Endothelial cell of umbilical vein (primary cell): ENCODE data around the gene TAMALIN. TPM values are rescaled to one million over a fixed set of nuclear protein-coding genes. Genes with fewer than 3 reads are reported as not detected.

Experiments used
- BruUV-seq: library from RNA; stranded (reverse); fragments of 400-500 nt; replicated peaks from 2 replicates; lab custom pipeline; 2021; lab: Mats Ljungman, UMichigan
- CTCF ChIA-PET: fragments of 300-600, 350-600 bp; sonication (Branson Sonifier 250); formaldehyde crosslinking; loops from one replicate; lab custom pipeline; 2021; ENCODE audit warnings: antibody characterized with exemption, inconsistent platforms; lab: Charles Lee
- POLR2A ChIA-PET: fragments of 300-600, 350-600 bp; sonication (Branson Sonifier 250); formaldehyde crosslinking; loops from one replicate; lab custom pipeline; 2021; ENCODE audit warnings: antibody characterized with exemption, inconsistent platforms; lab: Charles Lee
- DNase-seq: peaks from one replicate; pipeline ENCODE4 v3.0.0-alpha.2; 2011; ENCODE audit warnings: low read depth, low spot score
- FAIRE-seq: peaks from 2 replicates; lab custom pipeline; 2011; peaks lifted over from hg19 to GRCh38; lab: Jason Lieb, UNC
- H2AFZ ChIP-seq: 2 replicates; pipeline ENCODE4 v1.6.0; 2012; ENCODE audit warnings: low read depth, low read length, control low read depth, inconsistent platforms
- H3K27ac ChIP-seq: 2 replicates; pipeline ENCODE4 v1.5.1; 2011; ENCODE audit warnings: low read depth, mild to moderate bottlenecking, control low read depth, low read length, moderate library complexity; ENCODE audit not compliant: insufficient read depth
- H3K27me3 ChIP-seq, 2 experiments: 2 replicates each; pipeline versions ENCODE4 v1.6.0 to v1.6.1; 2011; ENCODE audit warnings: low read length in 2 of 2, mixed read lengths in 1 of 2; ENCODE audit not compliant: control insufficient read depth in 2 of 2, insufficient read depth in 2 of 2
- H3K36me3 ChIP-seq, 2 experiments: 2 replicates in 1 of 2; 3 replicates in 1 of 2; pipeline ENCODE4 v1.5.1; 2011; ENCODE audit warnings: low read length in 2 of 2, mild to moderate bottlenecking in 1 of 2, moderate library complexity in 1 of 2; ENCODE audit not compliant: control insufficient read depth in 2 of 2, insufficient read depth in 2 of 2; ENCODE audit errors: extremely low read depth in 1 of 2
- H3K4me1 ChIP-seq: 3 replicates; pipeline ENCODE4 v1.5.1; 2011; ENCODE audit warnings: mild to moderate bottlenecking, low read length; ENCODE audit not compliant: control insufficient read depth, insufficient read depth; ENCODE audit errors: extremely low read depth
- H3K4me2 ChIP-seq: 2 replicates; pipeline ENCODE4 v1.6.1; 2011; ENCODE audit warnings: low read length, control low read depth, mixed read lengths; ENCODE audit not compliant: insufficient read depth
- H3K4me3 ChIP-seq, 3 experiments: fragments of 200-600 bp in 1 of 3; sonication (generic), shearing (Covaris generic) in 1 of 3; replicated peaks in 1 of 3; 2 replicates each; pipeline ENCODE4 v1.5.1; 2011 to 2016; ENCODE audit warnings: control low read depth in 3 of 3, low read length in 3 of 3, mild to moderate bottlenecking in 2 of 3, inconsistent platforms in 1 of 3, low read depth in 1 of 3, moderate library complexity in 1 of 3; ENCODE audit not compliant: insufficient read depth in 1 of 3
- H3K79me2 ChIP-seq: 2 replicates; pipeline ENCODE4 v1.6.0; 2012; ENCODE audit warnings: low read length, inconsistent platforms; ENCODE audit not compliant: control insufficient read depth, insufficient read depth
- H3K9ac ChIP-seq: replicated peaks from 2 replicates; pipeline ENCODE3; 2011; ENCODE audit warnings: low read length, control low read depth; ENCODE audit not compliant: insufficient read depth; ENCODE audit errors: extremely low read depth
- H3K9me1 ChIP-seq: replicated peaks from 3 replicates; pipeline ENCODE4 v1.6.0; 2011; ENCODE audit warnings: mild to moderate bottlenecking, low read length; ENCODE audit not compliant: control insufficient read depth, insufficient read depth; ENCODE audit errors: extremely low read depth
- H3K9me3 ChIP-seq: replicated peaks from 2 replicates; pipeline ENCODE4 v1.5.1; 2012; ENCODE audit warnings: low read length, inconsistent platforms; ENCODE audit not compliant: control insufficient read depth, insufficient read depth
- H4K20me1 ChIP-seq: replicated peaks from 2 replicates; pipeline ENCODE3; 2011; ENCODE audit warnings: mild to moderate bottlenecking, low read length; ENCODE audit not compliant: control insufficient read depth, insufficient read depth; ENCODE audit errors: extremely low read depth
- EZH2 ChIP-seq: IDR thresholded peaks from 2 replicates; pipeline ENCODE4 v1.6.1; 2012; ENCODE audit warnings: borderline replicate concordance, low read depth, mild to moderate bottlenecking, moderate library complexity, low read length, inconsistent platforms; ENCODE audit not compliant: severe bottlenecking
- FOS ChIP-seq: IDR thresholded peaks from 2 replicates; pipeline ENCODE4 v1.6.1; 2011; ENCODE audit warnings: mild to moderate bottlenecking, low read length, moderate library complexity, borderline replicate concordance; ENCODE audit not compliant: insufficient read depth
- GATA2 ChIP-seq: IDR thresholded peaks from 2 replicates; pipeline ENCODE4 v1.7.0; 2011; ENCODE audit warnings: low read depth, mild to moderate bottlenecking, moderate library complexity, mixed read lengths, low read length; ENCODE audit not compliant: insufficient read length, insufficient read depth
- JUN ChIP-seq: IDR thresholded peaks from 2 replicates; pipeline ENCODE4 v1.6.1; 2011; ENCODE audit warnings: borderline replicate concordance, low read depth; ENCODE audit not compliant: insufficient read length, insufficient read depth
- MYC ChIP-seq: IDR thresholded peaks from one replicate; pipeline ENCODE4 v1.6.1; 2011; ENCODE audit warnings: mild to moderate bottlenecking, low read depth, low read length
- POLR2A ChIP-seq: IDR thresholded peaks from 2 replicates; pipeline ENCODE4 v1.6.1; 2012; ENCODE audit warnings: low read depth, mild to moderate bottlenecking, control low read depth, low read length
- POLR2AphosphoS5 ChIP-seq: IDR thresholded peaks from 2 replicates; pipeline ENCODE4 v1.6.1; 2012; ENCODE audit warnings: low read depth, mild to moderate bottlenecking, control low read depth, low read length, moderate library complexity; ENCODE audit not compliant: insufficient read depth
- dilution Hi-C: fragments of 300-500 bp; cut with MboI; formaldehyde crosslinking; loops from one replicate; pipeline ENCODE4 v1.15.0; 2019; ENCODE audit warnings: low sequenced_read_pairs; ENCODE audit not compliant: extremely low pct_ligation_motif_present
- intact Hi-C: fragments of 100-400 bp; cut with micrococcal nuclease; formaldehyde crosslinking; loops from one replicate; pipeline ENCODE4 v1.10.0; 2022
- polyA plus RNA-seq, 4 experiments: library from polyadenylated mRNA; depleted of rRNA in 3 of 4; stranded (reverse) in 3 of 4; unstranded in 1 of 4; fragments of >200 nt; gene quantifications; 2 replicates each; pipeline versions ENCODE4 v1.2.1 to v1.2.3, GENCODE V29; 2011 to 2012; ENCODE audit warnings: missing spikeins in 1 of 4
- total RNA-seq: library from RNA; stranded (reverse); gene quantifications from 2 replicates; pipeline ENCODE4 v1.2.3, GENCODE V29; 2021
- TF ChIP-seq, protein P1 (sequence below): IDR thresholded peaks from 2 replicates; pipeline ENCODE4 v1.6.1; 2011; ENCODE audit not compliant: insufficient read depth, insufficient read length
- TF ChIP-seq, protein P2 (sequence below), 2 donors: IDR thresholded peaks; 1 replicate in 1 of 2; 2 replicates in 1 of 2; pipeline ENCODE4 v1.5.1; 2011; ENCODE audit warnings: low read length in 2 of 2, mild to moderate bottlenecking in 2 of 2, moderate library complexity in 2 of 2, control low read depth in 1 of 2, inconsistent platforms in 1 of 2, low read depth in 1 of 2; ENCODE audit not compliant: insufficient read depth in 1 of 2; ENCODE audit errors: extremely low read depth in 1 of 2

The TAMALIN gene
- total and polyA plus RNA-seq, 2 donors (not counting 3 experiments of a cell fraction or from before 2014, with no cell fraction given) = 53.3 to 87.5 TPM

DNA sequence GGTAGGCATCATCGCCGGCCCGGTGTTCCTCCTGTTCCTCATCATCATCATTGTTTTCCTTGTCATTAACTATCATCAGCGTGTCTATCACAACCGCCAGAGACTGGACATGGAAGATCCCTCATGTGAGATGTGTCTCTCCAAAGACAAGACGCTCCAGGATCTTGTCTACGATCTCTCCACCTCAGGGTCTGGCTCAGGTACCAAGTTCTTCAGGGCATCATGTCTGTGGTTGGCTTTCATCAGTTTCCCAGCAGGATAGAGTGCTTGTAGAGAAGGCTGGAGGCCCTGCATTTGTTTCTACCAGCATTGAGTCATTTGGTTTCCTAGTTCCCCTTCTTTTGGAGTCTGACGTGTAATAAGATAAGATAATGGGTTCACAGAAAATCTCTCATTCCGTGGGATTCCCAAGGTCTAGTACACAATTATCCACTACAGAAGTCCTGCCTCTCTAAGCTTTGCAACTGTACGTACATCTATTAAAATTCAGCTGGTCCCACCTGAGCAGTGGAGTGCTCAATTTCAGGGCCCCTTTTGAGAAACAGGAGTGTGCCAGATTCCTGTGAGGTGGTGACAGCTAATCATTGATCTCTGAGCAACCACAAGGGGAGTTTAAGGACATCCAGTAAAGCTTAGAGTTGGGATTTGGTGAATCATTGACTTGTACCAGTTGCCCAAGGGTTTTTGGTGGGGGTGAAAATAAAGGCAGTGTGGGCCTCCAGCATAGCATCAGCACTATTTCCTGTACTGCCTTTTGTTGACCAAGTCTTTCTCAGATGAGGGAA lies 30.2 kb upstream of the TAMALIN start:
- H3K9ac ChIP-seq = no peak overlapping the region
- H3K36me3 ChIP-seq = peaks cover 11 to 14% of the 10 kb centered on the region in 2 experiments
- H3K4me1 ChIP-seq = peaks cover 72% of the 10 kb centered on the region
- no peak overlapping the region for H3K4me2 ChIP-seq
- H3K27ac ChIP-seq = peak overlapping the region; percentile 32
- no TSS peak for BruUV-seq
- CTCF ChIA-PET = interaction anchor here (0.7 to 2.6 kb wide), 12 partner anchors 11 to 87 kb away, joined by 3 to 25 read pairs (median 5); no protein-coding TSS in a partner anchor
- FAIRE-seq (no peak), DNase-seq (peak; percentile 65)
- no peaks in the 10 kb centered on the region for H3K9me3 ChIP-seq
- intact Hi-C loops = no loop called here
- no peaks in the 10 kb centered on the region for H3K27me3 ChIP-seq
- no peak overlapping the region for H2AFZ ChIP-seq
- POLR2A ChIA-PET = no interaction called here
- dilution Hi-C loops = no loop called here
- no peak overlapping the region for H3K4me3 ChIP-seq
- H4K20me1 ChIP-seq = no peaks in the 10 kb centered on the region
- TF ChIP-seq GATA2 (peak; percentile 59), MYC (no peak), JUN (no peak), POLR2AphosphoS5 (no peak), FOS (peak; percentile 36), POLR2A (no peak), EZH2 (no peak)
- TF ChIP-seq, protein P1, sequence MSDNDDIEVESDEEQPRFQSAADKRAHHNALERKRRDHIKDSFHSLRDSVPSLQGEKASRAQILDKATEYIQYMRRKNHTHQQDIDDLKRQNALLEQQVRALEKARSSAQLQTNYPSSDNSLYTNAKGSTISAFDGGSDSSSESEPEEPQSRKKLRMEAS = no peak
- TF ChIP-seq, protein P2, sequence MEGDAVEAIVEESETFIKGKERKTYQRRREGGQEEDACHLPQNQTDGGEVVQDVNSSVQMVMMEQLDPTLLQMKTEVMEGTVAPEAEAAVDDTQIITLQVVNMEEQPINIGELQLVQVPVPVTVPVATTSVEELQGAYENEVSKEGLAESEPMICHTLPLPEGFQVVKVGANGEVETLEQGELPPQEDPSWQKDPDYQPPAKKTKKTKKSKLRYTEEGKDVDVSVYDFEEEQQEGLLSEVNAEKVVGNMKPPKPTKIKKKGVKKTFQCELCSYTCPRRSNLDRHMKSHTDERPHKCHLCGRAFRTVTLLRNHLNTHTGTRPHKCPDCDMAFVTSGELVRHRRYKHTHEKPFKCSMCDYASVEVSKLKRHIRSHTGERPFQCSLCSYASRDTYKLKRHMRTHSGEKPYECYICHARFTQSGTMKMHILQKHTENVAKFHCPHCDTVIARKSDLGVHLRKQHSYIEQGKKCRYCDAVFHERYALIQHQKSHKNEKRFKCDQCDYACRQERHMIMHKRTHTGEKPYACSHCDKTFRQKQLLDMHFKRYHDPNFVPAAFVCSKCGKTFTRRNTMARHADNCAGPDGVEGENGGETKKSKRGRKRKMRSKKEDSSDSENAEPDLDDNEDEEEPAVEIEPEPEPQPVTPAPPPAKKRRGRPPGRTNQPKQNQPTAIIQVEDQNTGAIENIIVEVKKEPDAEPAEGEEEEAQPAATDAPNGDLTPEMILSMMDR (IDR thresholded peaks at IDR 0.05; ENCODE audit: extremely low read depth in 1 of 2, insufficient read depth in 1 of 2, low read depth in 1 of 2, low read length in 2 of 2) = no peak
- no peaks in the 10 kb centered on the region for H3K9me1 ChIP-seq
- H3K79me2 ChIP-seq = peaks cover 40% of the 10 kb centered on the region
